ENCODE results near the gene ARFGAP1.

ARFGAP1 gene

DNA sequence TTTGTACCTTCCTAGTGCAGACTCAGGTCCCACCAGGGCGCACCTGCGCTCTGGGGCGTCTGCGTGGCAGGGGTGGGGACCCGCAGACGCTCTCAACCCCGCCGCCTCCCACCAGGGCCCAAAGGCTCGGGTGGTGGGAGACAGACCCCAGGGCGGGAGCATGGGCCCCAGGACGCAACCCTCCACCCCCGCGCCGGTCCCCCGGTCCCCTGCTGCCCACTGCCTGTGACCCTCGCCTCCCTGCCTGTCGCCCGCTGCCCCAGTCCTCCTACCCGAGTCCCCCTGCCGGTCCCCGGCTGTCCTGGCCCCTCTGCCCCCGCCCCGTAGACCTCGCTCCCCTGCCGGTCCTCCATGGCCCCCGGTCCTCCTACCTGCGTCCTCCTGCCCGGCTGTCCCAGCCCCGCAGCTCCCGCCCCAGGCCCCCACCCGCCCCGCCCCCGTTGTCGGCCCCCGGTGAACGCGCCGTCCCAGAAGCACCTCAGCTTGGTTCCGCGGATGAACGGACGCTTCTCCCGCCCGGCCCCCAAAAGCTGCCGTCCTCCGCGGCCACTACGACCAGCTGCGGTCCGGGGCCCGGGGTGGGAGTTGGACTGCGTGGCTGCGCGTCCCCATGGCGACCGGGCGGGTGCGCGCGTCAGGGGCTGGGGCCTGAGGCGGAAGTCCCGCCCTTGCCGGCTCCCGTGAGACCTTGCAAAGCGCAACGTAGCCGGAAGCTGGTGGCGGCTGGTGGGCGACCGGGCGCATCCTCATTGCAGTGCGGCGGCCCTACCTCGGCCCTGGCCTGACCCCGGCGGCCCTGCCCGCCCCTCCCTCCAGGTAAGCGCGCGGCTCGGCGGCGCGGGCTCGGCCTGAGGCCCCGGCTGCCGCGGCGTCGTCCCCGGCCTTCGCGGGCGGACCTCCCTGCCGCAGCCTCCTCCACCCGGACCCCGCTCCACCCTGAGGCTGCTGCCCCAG lies at the start of gene ARFGAP1:
ARFGAP1 (plus strand) TSS at position 709 of the 954 bp plus-strand sequence. CDS start 2,768 bp downstream, outside the sequence.
- peak; percentile 84 for DNase-seq (ENCODE audit: low read depth, low spot score)
- TF ChIP-seq, protein P1, sequence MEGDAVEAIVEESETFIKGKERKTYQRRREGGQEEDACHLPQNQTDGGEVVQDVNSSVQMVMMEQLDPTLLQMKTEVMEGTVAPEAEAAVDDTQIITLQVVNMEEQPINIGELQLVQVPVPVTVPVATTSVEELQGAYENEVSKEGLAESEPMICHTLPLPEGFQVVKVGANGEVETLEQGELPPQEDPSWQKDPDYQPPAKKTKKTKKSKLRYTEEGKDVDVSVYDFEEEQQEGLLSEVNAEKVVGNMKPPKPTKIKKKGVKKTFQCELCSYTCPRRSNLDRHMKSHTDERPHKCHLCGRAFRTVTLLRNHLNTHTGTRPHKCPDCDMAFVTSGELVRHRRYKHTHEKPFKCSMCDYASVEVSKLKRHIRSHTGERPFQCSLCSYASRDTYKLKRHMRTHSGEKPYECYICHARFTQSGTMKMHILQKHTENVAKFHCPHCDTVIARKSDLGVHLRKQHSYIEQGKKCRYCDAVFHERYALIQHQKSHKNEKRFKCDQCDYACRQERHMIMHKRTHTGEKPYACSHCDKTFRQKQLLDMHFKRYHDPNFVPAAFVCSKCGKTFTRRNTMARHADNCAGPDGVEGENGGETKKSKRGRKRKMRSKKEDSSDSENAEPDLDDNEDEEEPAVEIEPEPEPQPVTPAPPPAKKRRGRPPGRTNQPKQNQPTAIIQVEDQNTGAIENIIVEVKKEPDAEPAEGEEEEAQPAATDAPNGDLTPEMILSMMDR (IDR thresholded peaks at IDR 0.05; ENCODE audit: low read depth, low read length) = no peak
- in situ Hi-C loops (cut with HindIII; ENCODE audit: low sequenced_read_pairs) = no loop called here
- H3K4me3 ChIP-seq (ENCODE audit: low read depth, low read length) = peak within 1 kb of the TSS; percentile 84

DNA sequence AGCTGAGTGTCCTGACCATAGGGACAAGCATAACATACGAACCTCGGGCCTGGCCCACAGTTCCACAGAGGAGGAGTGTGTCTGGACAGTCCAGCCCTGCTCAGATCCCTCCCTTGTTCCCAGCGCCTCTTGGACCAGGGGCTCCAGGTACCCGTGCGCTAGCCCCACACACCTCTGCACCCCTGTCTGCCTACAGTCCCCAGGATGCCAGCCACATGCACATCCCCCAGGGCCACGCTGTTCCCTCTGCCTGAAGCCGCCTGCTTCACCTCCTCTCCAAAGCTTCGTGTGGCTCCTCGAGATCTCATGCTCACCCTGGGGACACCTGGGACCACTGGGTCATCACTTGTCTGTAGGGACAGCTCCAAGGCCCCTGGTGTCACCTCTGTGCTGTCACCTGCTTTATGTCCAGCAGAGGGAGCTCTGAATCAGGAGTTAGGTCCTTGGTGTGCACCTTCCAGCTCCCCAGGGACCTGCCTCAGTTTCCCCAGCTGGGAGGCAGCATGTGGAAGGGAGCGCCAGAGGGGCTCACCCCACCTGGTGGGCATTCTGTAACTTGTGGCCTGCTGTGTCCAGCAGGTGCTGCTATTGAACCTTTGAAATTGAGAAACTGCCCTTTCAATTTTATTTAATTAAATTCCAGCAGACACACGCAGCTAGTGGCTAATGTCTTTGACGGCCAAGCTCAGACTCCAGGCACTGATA lies 49.3 kb upstream of the ARFGAP1 start:
- TF ChIP-seq, protein P1 (IDR thresholded peaks at IDR 0.05; ENCODE audit: low read depth, low read length) = peak; percentile 83
- DNase-seq (ENCODE audit: low read depth, low spot score) = peak; percentile 35
- in situ Hi-C loops (cut with HindIII; ENCODE audit: low sequenced_read_pairs) = no loop called here

DNA sequence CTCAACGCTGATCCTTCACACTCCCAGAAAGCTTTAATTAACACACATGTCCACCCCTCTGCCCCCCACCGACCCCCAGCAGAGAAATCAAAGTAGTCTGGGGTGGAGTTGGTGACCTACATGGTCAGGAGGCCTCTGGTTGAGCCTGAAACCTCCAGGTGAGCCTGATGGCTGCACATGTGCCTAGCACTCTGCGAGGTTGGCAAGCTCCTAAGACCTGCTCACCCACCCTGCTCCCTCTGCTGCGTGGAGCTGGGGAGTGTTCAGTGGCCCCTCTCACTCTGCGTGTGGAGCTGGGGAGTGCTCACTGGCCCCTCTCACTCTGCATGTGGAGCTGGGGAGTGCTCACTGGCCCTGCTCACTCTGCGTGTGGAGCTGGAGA lies 48.8 kb upstream of the ARFGAP1 start:
- no peak for DNase-seq (ENCODE audit: low read depth, low spot score)
- TF ChIP-seq, protein P1 (IDR thresholded peaks at IDR 0.05; ENCODE audit: low read depth, low read length) = no peak
- H3K4me3 ChIP-seq (ENCODE audit: low read depth, low read length) = no peak overlapping the region
- in situ Hi-C loops (cut with HindIII; ENCODE audit: low sequenced_read_pairs) = no loop called here

More for the DNA sequence above, 49.3 kb upstream of the ARFGAP1 start:
- H3K4me3 ChIP-seq (ENCODE audit: low read depth, low read length) = no peak overlapping the region

DNA sequence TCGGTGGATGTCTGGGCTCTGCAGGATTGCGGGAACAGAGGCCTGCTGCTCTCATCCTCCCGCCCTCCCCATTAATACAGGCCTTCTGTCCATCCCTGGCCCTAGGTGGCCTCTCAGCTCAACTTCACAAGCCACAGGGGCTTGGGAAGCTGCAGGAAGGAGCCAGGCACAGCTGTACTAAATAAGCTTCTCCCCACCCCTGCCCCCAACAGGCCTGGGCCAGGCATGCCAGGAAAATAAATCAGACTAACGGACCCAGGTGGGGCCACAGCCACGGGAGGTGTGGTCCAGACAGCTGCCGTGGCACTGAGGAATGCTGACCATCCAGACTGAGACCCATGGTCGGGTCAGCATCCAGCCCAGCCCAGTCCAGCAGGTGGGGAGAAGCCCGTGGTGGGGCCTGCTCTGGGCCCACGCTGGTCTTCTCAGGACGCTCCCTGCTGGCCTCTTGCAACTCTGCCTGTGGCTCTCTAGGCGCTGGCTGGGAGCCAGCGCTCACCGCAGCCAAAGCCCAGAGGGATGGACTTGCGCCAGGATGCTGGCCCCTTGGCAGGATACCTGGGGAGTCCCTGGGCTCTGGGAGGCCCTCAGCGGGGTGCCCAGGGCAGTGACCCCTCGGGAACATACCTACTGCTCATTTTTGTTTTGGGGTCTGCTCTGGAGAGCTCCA lies 48.1 kb upstream of the ARFGAP1 start:
- no peak overlapping the region for H3K4me3 ChIP-seq (ENCODE audit: low read depth, low read length)
- peak; percentile 74 for DNase-seq (ENCODE audit: low read depth, low spot score)
- TF ChIP-seq, protein P1 (IDR thresholded peaks at IDR 0.05; ENCODE audit: low read depth, low read length) = peak; percentile 44
- in situ Hi-C loops (cut with HindIII; ENCODE audit: low sequenced_read_pairs) = no loop called here

DNA sequence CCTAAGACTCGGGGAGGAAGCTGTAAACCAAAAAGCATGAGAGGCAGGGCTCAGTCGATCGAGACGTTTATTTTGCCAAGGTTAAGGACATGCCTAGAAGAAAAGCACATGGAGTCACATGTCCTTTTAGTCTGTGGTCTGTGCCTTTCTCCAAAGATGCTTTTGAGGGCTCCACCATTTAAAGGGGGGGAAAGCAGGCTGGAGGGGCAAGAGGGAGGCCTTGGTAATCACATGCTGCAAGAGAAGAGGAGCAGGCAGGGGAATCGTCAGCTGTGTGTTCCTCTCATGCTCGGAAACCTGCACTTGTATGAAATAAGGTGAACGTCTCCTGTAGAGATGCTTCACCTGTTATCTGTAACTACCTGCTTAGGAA lies 47.5 kb upstream of the ARFGAP1 start:
- in situ Hi-C loops (cut with HindIII; ENCODE audit: low sequenced_read_pairs) = no loop called here
- TF ChIP-seq, protein P1 (IDR thresholded peaks at IDR 0.05; ENCODE audit: low read depth, low read length) = no peak

More for the DNA sequence above, 47.5 kb upstream of the ARFGAP1 start:
- H3K4me3 ChIP-seq (ENCODE audit: low read depth, low read length) = no peak overlapping the region
- no peak for DNase-seq (ENCODE audit: low read depth, low spot score)
